GM23338 (cell line): Measurements from ENCODE around the gene RGPD8. TPM values are rescaled to one million over a fixed set of nuclear protein-coding genes. Genes with fewer than 3 reads are reported as not detected.

Experiments
- ATAC-seq: fragments of 200-7000 bp; cut with Tn5 transposase; 3 replicates; pipeline ENCODE4 v1.9.1; 2020
- DNase-seq: peaks from one replicate; pipeline ENCODE4 v3.0.0-alpha.2; 2015; ENCODE audit warnings: low spot score
- H2AFZ ChIP-seq: fragments of 200-600 bp; sonication (generic); 2 replicates; pipeline ENCODE4 v1.8.0; 2016; ENCODE audit warnings: antibody characterized with exemption, mild to moderate bottlenecking, moderate library complexity
- H3F3A ChIP-seq: fragments of 200-600 bp; sonication (generic); replicated peaks from 2 replicates; pipeline ENCODE4 v1.8.0; 2017; ENCODE audit warnings: antibody characterized with exemption, mixed run types, low read depth
- H3K27ac ChIP-seq: fragments of 200-600 bp; sonication (generic); 2 replicates; pipeline ENCODE4 v1.6.1; 2016; ENCODE audit warnings: low read depth
- H3K27me3 ChIP-seq: fragments of 200-600 bp; sonication (generic); 2 replicates; pipeline ENCODE4 v1.8.0; 2016; ENCODE audit warnings: mild to moderate bottlenecking, mixed run types, moderate library complexity; ENCODE audit not compliant: insufficient read depth
- H3K36me3 ChIP-seq: fragments of 200-600 bp; sonication (generic); 2 replicates; pipeline ENCODE4 v1.8.0; 2016; ENCODE audit warnings: mild to moderate bottlenecking; ENCODE audit not compliant: insufficient read depth
- H3K4me1 ChIP-seq: fragments of 200-600 bp; sonication (generic); 2 replicates; pipeline ENCODE4 v1.8.0; 2016; ENCODE audit warnings: mild to moderate bottlenecking, moderate library complexity; ENCODE audit not compliant: insufficient read depth
- H3K4me2 ChIP-seq: fragments of 200-600 bp; sonication (generic); 2 replicates; pipeline ENCODE4 v1.7.1; 2017; ENCODE audit warnings: mixed run types
- H3K4me3 ChIP-seq: fragments of 200-600 bp; sonication (generic); 2 replicates; pipeline ENCODE4 v1.6.1; 2016; ENCODE audit warnings: mixed run types
- H3K79me2 ChIP-seq: fragments of 200-600 bp; sonication (generic); replicated peaks from 2 replicates; pipeline ENCODE4 v1.8.0; 2017; ENCODE audit warnings: mild to moderate bottlenecking; ENCODE audit not compliant: insufficient read depth
- H3K9me2 ChIP-seq: fragments of 200-600 bp; sonication (generic); 2 replicates; pipeline ENCODE4 v1.8.0; 2017; ENCODE audit not compliant: insufficient read depth
- H4K20me1 ChIP-seq: fragments of 200-600 bp; sonication (generic); replicated peaks from 2 replicates; pipeline ENCODE4 v1.8.0; 2017; ENCODE audit warnings: mild to moderate bottlenecking; ENCODE audit not compliant: insufficient read depth
- H3K27ac Mint-ChIP-seq: 2 replicates; pipeline ENCODE4 v1.8.0; 2020; ENCODE audit warnings: inconsistent platforms, mild to moderate bottlenecking, moderate library complexity, mixed read lengths
- H3K27me3 Mint-ChIP-seq: 3 replicates; pipeline ENCODE4 v1.8.0; 2022; ENCODE audit warnings: low read depth, mild to moderate bottlenecking, moderate library complexity, mixed read lengths, inconsistent platforms; ENCODE audit not compliant: insufficient read depth, poor library complexity
- H3K36me3 Mint-ChIP-seq: 3 replicates; pipeline ENCODE4 v1.8.0; 2021; ENCODE audit warnings: low read depth, mild to moderate bottlenecking, inconsistent platforms, moderate library complexity, mixed read lengths
- H3K4me1 Mint-ChIP-seq: 3 replicates; pipeline ENCODE4 v1.8.0; 2020; ENCODE audit warnings: mild to moderate bottlenecking, inconsistent platforms, mixed read lengths
- H3K4me3 Mint-ChIP-seq: 3 replicates; pipeline ENCODE4 v1.8.0; 2021; ENCODE audit warnings: moderate library complexity, mild to moderate bottlenecking, inconsistent platforms, mixed read lengths
- H3K9me3 Mint-ChIP-seq: 3 replicates; pipeline ENCODE4 v1.8.0; 2020; ENCODE audit warnings: moderate library complexity, mild to moderate bottlenecking, inconsistent platforms, mixed read lengths
- CTCF ChIP-seq, 2 experiments: fragments of 200-600 bp in 1 of 2; sonication (generic) in 1 of 2; conservative IDR thresholded peaks; 2 replicates each; pipeline versions ENCODE4 v1.5.1 to v1.6.1; 2016 to 2017; ENCODE audit warnings: antibody characterized with exemption in 2 of 2, low read depth in 2 of 2, mild to moderate bottlenecking in 2 of 2, moderate library complexity in 1 of 2
- ETS1 ChIP-seq: IDR thresholded peaks from 2 replicates; pipeline ENCODE4 v1.6.1; 2016; ENCODE audit warnings: antibody characterized with exemption
- EZH2 ChIP-seq: fragments of 200-600 bp; sonication (generic); IDR thresholded peaks from one replicate; pipeline ENCODE4 v1.8.0; 2017; ENCODE audit warnings: antibody characterized with exemption, mild to moderate bottlenecking, low read depth; ENCODE audit not compliant: unreplicated experiment
- EZH2phosphoT487 ChIP-seq: fragments of 200-600 bp; sonication (generic); IDR thresholded peaks from one replicate; pipeline ENCODE4 v1.8.1; 2018; ENCODE audit warnings: antibody characterized with exemption; ENCODE audit not compliant: unreplicated experiment
- JUNB ChIP-seq: IDR thresholded peaks from one replicate; pipeline ENCODE4 v1.6.1; 2016; ENCODE audit warnings: antibody characterized with exemption; ENCODE audit not compliant: unreplicated experiment
- NANOG ChIP-seq: IDR thresholded peaks from 2 replicates; pipeline ENCODE4 v1.6.1; 2016; ENCODE audit warnings: antibody characterized with exemption, borderline replicate concordance
- POLR2AphosphoS5 ChIP-seq: IDR thresholded peaks from 2 replicates; pipeline ENCODE4 v1.6.1; 2016; ENCODE audit warnings: antibody characterized with exemption, low read depth
- REST ChIP-seq: IDR thresholded peaks from one replicate; pipeline ENCODE4 v1.6.1; 2018; ENCODE audit warnings: antibody characterized with exemption; ENCODE audit not compliant: unreplicated experiment
- STAT1 ChIP-seq: IDR thresholded peaks from one replicate; pipeline ENCODE4 v1.6.1; 2016; ENCODE audit warnings: antibody characterized with exemption; ENCODE audit not compliant: unreplicated experiment
- ZNF114 ChIP-seq: fragments of 250-450 bp; sonication (Bioruptor Pico); IDR thresholded peaks from 2 replicates; pipeline ENCODE4 v1.5.0; 2020; ENCODE audit warnings: mild to moderate bottlenecking, moderate library complexity
- ZNF331 ChIP-seq: fragments of 250-450 bp; sonication (Bioruptor Pico); IDR thresholded peaks from 2 replicates; pipeline ENCODE4 v1.5.0; 2020; ENCODE audit warnings: low read depth, mild to moderate bottlenecking, moderate library complexity
- polyA plus RNA-seq: library from polyadenylated mRNA; unstranded; fragments of >200 nt; fragmentation: Nextera tagmentation; extraction: Ambion mirVana; gene quantifications from 2 replicates; pipeline ENCODE4 v1.2.1, GENCODE V29; 2016
- total RNA-seq: library from RNA; depleted of rRNA; stranded (reverse); fragments of >200 nt; shearing (Covaris generic); gene quantifications from 2 replicates; pipeline ENCODE4 v1.2.3, GENCODE V29; 2014

Gene RGPD8
- total and polyA plus RNA-seq, 2 experiments from 2014 or later, result 1.1 to 8.6 TPM

GRCh38 chr2:112343827-112344585 is 89.4 kb downstream of the RGPD8 start (continued):
- TF ChIP-seq CTCF (conservative IDR thresholded peaks at IDR 0.05; ENCODE audit: low read depth in 2 of 2) (no peak), NANOG (no peak), EZH2phosphoT487 (no peak), REST (no peak), JUNB (no peak), ZNF114 (CRISPR knock-in tag) (no peak)

GRCh38 chr2:112342067-112342550 is 91.3 kb downstream of the RGPD8 start:
- H3K27ac Mint-ChIP-seq, result no peak overlapping the region

More at GRCh38 chr2:112342067-112342550, 91.3 kb downstream of the RGPD8 start:
- H3K27ac ChIP-seq, result no peak overlapping the region
- no peaks in the 10 kb centered on the region; the same call in 2 of the 3 replicates for H3K4me1 Mint-ChIP-seq
- H3F3A ChIP-seq, result no peaks in the 10 kb centered on the region
- H3K9me3 Mint-ChIP-seq, result peaks cover 3% of the 10 kb centered on the region; the same call in 1 of the 3 replicates
- no peak overlapping the region for H3K4me3 ChIP-seq
- no peaks in the 10 kb centered on the region for H3K4me1 ChIP-seq
- no peak overlapping the region for H3K4me2 ChIP-seq
- H3K27me3 Mint-ChIP-seq, result no peaks in the 10 kb centered on the region
- DNase-seq (no peak), ATAC-seq (no peak)
- H3K36me3 ChIP-seq, result no peaks in the 10 kb centered on the region
- no peak overlapping the region for H2AFZ ChIP-seq
- H3K4me3 Mint-ChIP-seq, result no peak overlapping the region
- no peaks in the 10 kb centered on the region for H3K27me3 ChIP-seq
- peaks cover 4% of the 10 kb centered on the region; the same call in 2 of the 3 replicates for H3K36me3 Mint-ChIP-seq
- no peak for TF ChIP-seq CTCF (conservative IDR thresholded peaks at IDR 0.05; ENCODE audit: low read depth in 2 of 2)
- no peak for TF ChIP-seq POLR2AphosphoS5
- no peak for TF ChIP-seq ZNF114 (CRISPR knock-in tag)
- TF ChIP-seq STAT1, result no peak
- no peak for TF ChIP-seq ZNF331
- no peak for TF ChIP-seq REST
- no peak for TF ChIP-seq NANOG
- TF ChIP-seq JUNB, result no peak
- no peak for TF ChIP-seq ETS1
- TF ChIP-seq EZH2, result no peak
- no peaks in the 10 kb centered on the region for H3K79me2 ChIP-seq
- H3K9me2 ChIP-seq, result peaks cover 4% of the 10 kb centered on the region; the same call in 1 of the 2 replicates
- no peaks in the 10 kb centered on the region for H4K20me1 ChIP-seq
